Measurements from ENCODE around the gene PRKCZ.

The PRKCZ gene

GRCh38 chr1:2067981-2068380 is 17.8 kb downstream of the PRKCZ start:
- no peak for DNase-seq

- DNase-seq: no peak
Observed at GRCh38 chr1:2068951-2069350, 18.7 kb downstream of the PRKCZ start.

- no peak for DNase-seq
Observed at GRCh38 chr1:2070016-2070415, 19.8 kb downstream of the PRKCZ start.

GRCh38 chr1:2070800-2071530 is 20.8 kb downstream of the PRKCZ start:
- DNase-seq: no peak

GRCh38 chr1:2072109-2072806 is 22.0 kb downstream of the PRKCZ start:
- DNase-seq: no peak

GRCh38 chr1:2072891-2073290 is 22.7 kb downstream of the PRKCZ start:
- DNase-seq: no peak

GRCh38 chr1:2073382-2074230 is 23.4 kb downstream of the PRKCZ start:
- peak; percentile 65 for DNase-seq

- DNase-seq: no peak
Observed at GRCh38 chr1:2074396-2074795, 24.2 kb downstream of the PRKCZ start.

GRCh38 chr1:2074944-2075740 is 24.9 kb downstream of the PRKCZ start:
- no peak for DNase-seq

- no peak for DNase-seq
Observed at GRCh38 chr1:2076826-2077225, 26.6 kb downstream of the PRKCZ start.

GRCh38 chr1:2078170-2078569 is 28.0 kb downstream of the PRKCZ start:
- no peak for DNase-seq

- DNase-seq: no peak
Observed at GRCh38 chr1:2079396-2080085, 29.3 kb downstream of the PRKCZ start.

- no peak for DNase-seq
Observed at GRCh38 chr1:2080140-2080539, 29.9 kb downstream of the PRKCZ start.

GRCh38 chr1:2080884-2081283 is 30.7 kb downstream of the PRKCZ start:
- DNase-seq: no peak

- no peak for DNase-seq
Observed at GRCh38 chr1:2081326-2081885, 31.2 kb downstream of the PRKCZ start.

GRCh38 chr1:2082064-2082463 is 31.9 kb downstream of the PRKCZ start:
- no peak for DNase-seq

GRCh38 chr1:2083666-2084065 is 33.5 kb downstream of the PRKCZ start:
- DNase-seq: no peak

GRCh38 chr1:2084306-2084705 is 34.1 kb downstream of the PRKCZ start:
- DNase-seq: no peak

- DNase-seq: no peak
Observed at GRCh38 chr1:2085080-2085479, 34.9 kb downstream of the PRKCZ start.

GRCh38 chr1:2086446-2087078 is 36.4 kb downstream of the PRKCZ start:
- no peak for DNase-seq

- DNase-seq: no peak
Observed at GRCh38 chr1:2087766-2088165, 37.6 kb downstream of the PRKCZ start.

Data from NCI-H82 (cell line).